G401 (cell line): Measurements from ENCODE around the gene LHFPL6. TPM values are rescaled to one million over a fixed set of nuclear protein-coding genes. Genes with fewer than 3 reads are reported as not detected.

Source experiments
- DNase-seq: peaks from one replicate; pipeline ENCODE4 v3.0.0-alpha.2; 2015; ENCODE audit warnings: low spot score
- in situ Hi-C: cut with HindIII; loops from 2 replicates; pipeline ENCODE4 v1.10.0; 2016; ENCODE audit warnings: low sequenced_read_pairs, mixed read lengths
- total RNA-seq: library from RNA; depleted of rRNA; stranded (reverse); fragments of >200 nt; shearing (Covaris generic); gene quantifications from 2 replicates; pipeline ENCODE4 v1.2.3, GENCODE V29; 2014

LHFPL6 gene
- total RNA-seq, 1 experiment from 2014 or later: not detected

- in situ Hi-C loops: no loop called here
- peak; percentile 71 for DNase-seq
Observed at GRCh38 chr13:39527301-39527700, 75.7 kb downstream of the LHFPL6 start.

DNA sequence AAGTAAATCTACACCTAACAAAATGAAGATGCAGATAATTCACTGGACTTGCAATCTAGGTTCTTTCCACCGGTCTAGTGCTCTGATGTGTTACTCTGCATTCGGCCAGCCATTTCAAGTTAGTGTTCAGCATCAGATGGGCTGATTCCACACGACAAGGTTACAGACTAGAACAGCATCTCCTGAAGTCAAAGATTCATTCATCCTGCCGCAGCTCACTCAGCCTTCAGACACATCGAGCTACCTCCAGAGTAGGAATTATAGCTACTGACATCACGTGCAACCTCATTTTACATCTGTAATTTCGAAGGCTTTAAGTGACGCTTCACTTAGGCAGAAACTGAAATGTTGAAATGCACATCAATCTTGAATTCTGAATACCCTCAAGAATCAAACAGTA, 76.5 kb downstream of the LHFPL6 start:
- DNase-seq: peak; percentile 73
- in situ Hi-C loops: no loop called here

GRCh38 chr13:39525506-39525905, 77.5 kb downstream of the LHFPL6 start:
- DNase-seq: peak; percentile 53
- in situ Hi-C loops: no loop called here

DNA sequence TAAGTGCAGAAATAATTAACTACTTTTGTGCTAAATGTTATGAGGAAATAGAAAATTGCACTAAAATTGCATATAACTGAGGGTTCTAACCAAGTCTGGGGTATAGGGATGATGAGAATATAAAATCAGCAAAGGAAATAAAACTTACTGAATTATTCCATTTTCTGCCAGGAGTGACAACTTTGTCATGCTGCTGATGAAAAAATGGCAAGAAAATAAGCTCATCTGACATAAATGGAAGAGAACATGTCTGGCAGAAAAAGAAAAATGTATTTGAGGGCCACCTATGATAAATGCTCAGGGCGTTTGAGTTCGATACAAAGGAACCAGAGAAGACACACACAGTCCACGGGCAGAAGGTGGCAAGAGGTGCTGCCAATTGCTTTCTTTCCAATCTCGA, 78.2 kb downstream of the LHFPL6 start:
- peak; percentile 48 for DNase-seq
- in situ Hi-C loops: no loop called here

DNA sequence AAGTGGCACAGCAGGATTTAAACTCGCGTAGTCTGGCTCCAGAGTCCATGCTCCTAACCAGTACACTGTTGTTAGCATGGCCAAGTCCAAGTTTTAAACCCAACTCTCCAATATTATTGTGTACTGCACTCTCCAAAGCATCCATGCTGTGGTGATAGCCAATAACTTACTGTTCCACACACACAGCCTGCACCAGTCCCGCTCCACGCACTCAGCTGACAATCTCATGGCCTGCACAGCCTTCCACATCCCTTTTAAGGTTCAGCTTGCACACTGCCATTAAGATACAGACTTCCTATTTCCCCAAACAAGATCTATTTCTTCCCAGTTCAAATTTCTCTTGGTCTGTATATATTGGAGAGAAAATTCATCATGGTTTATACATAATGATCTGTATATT, 80.7 kb downstream of the LHFPL6 start:
- no peak for DNase-seq
- in situ Hi-C loops: no loop called here

DNA sequence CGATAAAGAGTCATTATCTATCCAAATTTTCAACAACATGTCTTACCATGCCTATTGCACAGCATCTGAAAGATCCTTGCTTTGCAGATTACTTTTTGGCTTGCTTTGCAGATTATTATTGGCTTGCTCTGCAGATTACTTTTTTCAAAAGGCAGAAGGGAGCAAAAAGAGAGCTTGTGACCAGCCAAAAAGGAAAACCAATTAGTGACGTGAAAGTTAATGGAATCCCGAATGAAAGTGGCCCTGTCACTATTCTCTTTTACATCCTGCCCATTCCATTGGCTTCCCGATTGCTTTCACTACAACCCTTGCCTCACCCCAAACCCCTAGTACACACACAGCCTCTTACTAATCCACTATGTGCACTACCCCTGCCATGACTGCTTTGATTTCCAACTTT, 81.3 kb downstream of the LHFPL6 start:
- in situ Hi-C loops: no loop called here
- DNase-seq: no peak

DNA sequence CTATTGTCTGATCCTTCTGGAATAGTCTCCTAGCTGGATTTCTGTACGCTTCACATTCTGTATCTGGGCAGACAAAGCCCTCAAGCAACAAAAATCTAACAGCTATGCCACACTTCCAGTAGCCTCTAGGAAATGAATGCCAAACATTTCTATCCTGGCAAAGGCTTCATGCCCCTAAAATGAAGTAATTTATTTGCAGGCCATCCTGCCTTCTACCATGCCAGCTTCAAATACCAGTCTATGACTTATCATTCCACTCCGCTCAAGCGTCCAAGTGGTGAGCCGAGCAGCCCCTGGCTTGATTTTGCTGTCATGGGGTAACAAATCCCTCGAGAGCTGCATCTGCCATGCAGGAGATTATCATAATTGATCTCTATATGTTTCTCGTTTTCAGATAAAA, 86.9 kb downstream of the LHFPL6 start:
- in situ Hi-C loops: no loop called here
- peak; percentile 85 for DNase-seq

DNA sequence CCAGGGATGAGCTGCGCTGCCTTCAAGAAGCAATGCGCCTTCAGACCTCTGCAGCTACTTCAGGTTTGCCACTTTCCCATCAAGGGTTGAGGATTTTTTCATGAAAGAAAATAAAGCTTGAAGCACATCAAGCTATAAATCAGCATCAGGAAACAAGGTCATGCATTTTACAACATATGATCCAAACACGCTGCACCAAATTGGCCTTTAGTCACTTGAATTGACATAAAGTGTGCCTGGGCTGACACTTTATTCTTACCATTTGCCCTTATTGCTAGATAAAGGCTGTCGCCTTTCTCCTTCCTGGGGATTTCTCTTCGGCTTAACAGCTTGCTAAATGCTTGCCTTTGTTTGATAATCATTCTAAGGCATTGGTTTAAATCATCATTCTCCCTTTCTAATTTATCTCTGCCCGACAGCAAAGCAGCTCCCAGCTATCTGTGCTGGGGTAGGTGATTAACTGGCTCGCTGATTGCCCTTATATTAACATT, 87.7 kb downstream of the LHFPL6 start:
- in situ Hi-C loops: no loop called here
- DNase-seq: peak; percentile 41

GRCh38 chr13:39512687-39513086, 90.3 kb downstream of the LHFPL6 start:
- in situ Hi-C loops: no loop called here
- DNase-seq: peak; percentile 29

- in situ Hi-C loops: no loop called here
- DNase-seq: no peak
Observed at GRCh38 chr13:39510316-39510695, 92.7 kb downstream of the LHFPL6 start.

DNA sequence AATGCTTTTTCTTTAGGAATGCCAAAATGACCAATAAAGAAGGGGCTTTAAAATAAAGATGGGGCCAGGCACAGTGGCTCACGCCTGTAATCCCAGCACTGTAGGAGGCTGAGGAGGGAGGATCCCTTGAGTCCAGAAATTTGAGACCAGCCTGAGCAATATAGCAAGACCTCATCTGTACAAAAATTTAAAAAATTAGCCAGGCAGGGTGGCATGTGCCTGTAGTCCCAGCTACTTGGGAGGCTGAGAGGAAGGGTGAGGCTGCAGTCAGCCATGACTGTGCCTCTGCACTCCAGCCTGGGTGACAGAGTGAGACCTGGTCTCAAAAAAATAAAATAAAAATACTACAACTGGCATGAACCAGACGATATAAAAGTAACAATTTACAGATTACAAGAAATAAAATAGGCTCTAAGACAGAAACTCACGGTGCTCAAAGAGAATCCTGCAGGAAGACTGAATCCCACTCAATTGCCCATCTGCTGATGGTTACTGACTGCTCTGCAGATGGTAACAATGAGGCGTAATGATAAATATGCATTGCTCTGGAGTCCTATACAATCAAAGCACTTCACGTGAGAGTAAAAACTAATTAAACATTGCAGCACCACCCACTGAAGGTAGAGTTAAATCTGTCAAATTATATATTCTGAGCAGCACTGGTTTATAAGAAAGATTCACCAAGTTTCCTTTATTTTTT, 93.2 kb downstream of the LHFPL6 start:
- DNase-seq: no peak
- in situ Hi-C loops: no loop called here

DNA sequence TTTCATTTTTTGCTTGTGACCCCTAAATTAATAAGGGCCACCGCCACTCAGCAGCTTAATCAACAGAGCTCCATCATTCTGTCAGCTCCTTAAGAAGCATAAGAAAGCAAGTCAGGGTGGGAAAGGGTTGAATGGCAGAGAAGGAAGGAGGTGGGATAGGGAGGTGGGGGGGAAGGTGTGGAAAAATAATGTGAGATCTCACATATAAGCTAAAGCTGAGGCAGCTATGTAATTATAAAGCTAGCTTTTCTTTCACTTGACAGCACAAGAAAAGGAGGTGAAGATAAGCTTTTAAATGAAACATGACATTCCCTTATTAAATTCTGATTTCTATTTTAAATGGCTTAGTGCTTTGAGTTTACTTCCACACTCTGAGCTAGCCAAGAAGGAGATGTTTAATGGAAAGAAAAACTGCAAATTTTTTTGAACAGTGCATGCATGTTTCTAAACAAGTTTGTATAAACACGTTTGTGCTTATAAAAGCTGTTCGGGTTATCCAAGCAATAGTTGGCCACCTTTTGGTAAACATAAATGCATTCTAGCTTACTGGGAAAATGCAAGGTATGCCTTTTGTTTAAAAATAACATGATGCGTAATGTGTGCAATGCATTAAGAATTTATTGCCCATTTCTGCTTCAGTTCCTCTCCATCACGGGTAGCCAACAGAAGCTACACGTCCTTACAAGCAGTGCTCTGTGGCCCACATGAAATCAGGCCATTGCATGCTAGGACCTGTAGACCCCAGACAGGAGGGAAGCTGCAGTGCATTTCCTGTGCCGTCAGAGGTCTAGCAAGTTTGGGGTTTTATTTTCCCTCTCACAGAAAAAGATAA, 96.2 kb downstream of the LHFPL6 start:
- in situ Hi-C loops: no loop called here
- DNase-seq: peak; percentile 51

GRCh38 chr13:39505151-39505550, 97.8 kb downstream of the LHFPL6 start:
- DNase-seq: no peak
- in situ Hi-C loops: no loop called here

DNA sequence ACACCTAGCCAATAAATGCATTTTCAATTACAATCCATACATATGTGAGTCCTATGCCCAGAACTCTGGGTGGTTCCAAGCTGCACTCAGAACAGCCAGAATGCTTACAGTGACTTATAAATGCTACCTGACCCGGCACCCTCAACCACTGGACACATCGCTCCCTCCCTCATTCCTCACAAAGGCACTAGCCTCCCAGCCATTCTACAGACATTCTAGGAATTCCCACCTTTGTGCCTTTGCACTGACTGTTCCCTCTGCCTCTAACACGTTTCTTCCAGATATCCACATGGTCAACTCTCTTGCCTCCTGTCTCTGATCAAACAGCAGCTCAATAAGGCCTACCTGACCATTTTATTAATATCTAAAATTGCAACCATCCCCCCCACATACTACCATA, 99.9 kb downstream of the LHFPL6 start:
- in situ Hi-C loops: no loop called here
- no peak for DNase-seq

GRCh38 chr13:39501702-39502324, 101.2 kb downstream of the LHFPL6 start:
- in situ Hi-C loops: no loop called here
- peak; percentile 82 for DNase-seq

GRCh38 chr13:39499604-39500003, 103.4 kb downstream of the LHFPL6 start:
- in situ Hi-C loops: no loop called here

GRCh38 chr13:39498471-39499114, 104.4 kb downstream of the LHFPL6 start:
- DNase-seq: no peak
- in situ Hi-C loops: no loop called here

More at GRCh38 chr13:39499604-39500003, 103.4 kb downstream of the LHFPL6 start:
- DNase-seq: no peak

- in situ Hi-C loops: no loop called here
- peak; percentile 33 for DNase-seq
Observed at GRCh38 chr13:39496506-39496905, 106.5 kb downstream of the LHFPL6 start.

DNA sequence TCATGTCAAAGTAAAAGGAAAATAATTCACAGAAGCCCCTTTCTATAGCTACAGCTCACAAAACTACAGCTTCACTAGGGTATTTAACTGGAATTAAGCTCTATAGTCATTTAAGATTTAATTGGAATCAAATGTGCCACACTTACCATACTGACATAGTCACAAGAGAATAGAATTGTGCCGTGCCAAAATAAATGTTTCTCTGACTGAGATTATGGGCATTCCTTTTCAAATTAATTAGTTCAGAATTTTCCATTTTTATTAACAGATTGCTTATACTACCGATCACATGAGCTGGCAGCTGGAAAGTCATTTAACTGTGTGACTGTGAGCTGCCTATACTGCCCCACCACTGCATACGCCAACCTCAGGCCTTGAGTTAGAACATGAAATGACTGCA, 108.4 kb downstream of the LHFPL6 start:
- DNase-seq: no peak
- in situ Hi-C loops: no loop called here

- no peak for DNase-seq
- in situ Hi-C loops: no loop called here
Observed at GRCh38 chr13:39494006-39494405, 109.0 kb downstream of the LHFPL6 start.
